Thyroid gland (tissue), 4 donors: ENCODE results near the gene MOB2. TPM values are rescaled to one million over a fixed set of nuclear protein-coding genes. Genes with fewer than 3 reads are reported as not detected.

Experiments used
- DNase-seq, 2 donors: peaks; one replicate each; pipeline ENCODE4 v3.0.0-alpha.2; 2019
- H3K27ac ChIP-seq, 3 donors: fragments of 200-600 bp; sonication (generic); 1 replicate in 2 of 3; 2 replicates in 1 of 3; pipeline ENCODE4 v1.5.1; 2016 to 2019; ENCODE audit warnings: mild to moderate bottlenecking in 1 of 3, moderate library complexity in 1 of 3
- H3K27me3 ChIP-seq: fragments of 200-600 bp; sonication (generic); one replicate; pipeline ENCODE4 v1.5.1; 2019
- H3K36me3 ChIP-seq, 2 donors: fragments of 200-600 bp; sonication (generic); one replicate each; pipeline ENCODE4 v1.5.1; 2016 to 2019
- H3K4me1 ChIP-seq, 2 donors: fragments of 200-600 bp; sonication (generic); one replicate each; pipeline ENCODE4 v1.5.1; 2017 to 2019
- H3K4me3 ChIP-seq, 3 donors: fragments of 200-600 bp; sonication (generic); replicated peaks in 1 of 3; 1 replicate in 2 of 3; 2 replicates in 1 of 3; pipeline ENCODE4 v1.5.1; 2016; ENCODE audit warnings: mild to moderate bottlenecking in 1 of 3
- H3K9me3 ChIP-seq: fragments of 200-600 bp; sonication (generic); one replicate; pipeline ENCODE4 v1.5.1; 2017
- POLR2A ChIP-seq, 2 donors: fragments of 450-650 bp; IDR thresholded peaks; one replicate each; pipeline ENCODE4 v1.6.1; 2017; ENCODE audit warnings: antibody characterized with exemption in 2 of 2, mild to moderate bottlenecking in 2 of 2, moderate library complexity in 1 of 2
- WGBS, 2 donors: methylation state at CpG; one replicate each; pipeline ENCODE4 v1.1.5; 2017; 5-methylcytosine and 5-hydroxymethylcytosine counted together
- intact Hi-C: fragments of 100-400 bp; cut with DNase I; formaldehyde crosslinking; loops from one replicate; pipeline ENCODE4 v1.15.1; 2023
- total RNA-seq, 4 donors: library from RNA; depleted of rRNA; stranded (reverse); fragments of >200 nt; gene quantifications; one replicate each; pipeline ENCODE4 v1.2.3, GENCODE V29; 2016
- TF ChIP-seq, protein P1 (sequence below), 6 experiments: fragments of 200-600 bp in 3 of 6; fragments of 450-650 bp in 3 of 6; sonication (generic) in 3 of 6; IDR thresholded peaks; one replicate each; pipeline ENCODE4 v1.5.1; 2016 to 2019; ENCODE audit warnings: antibody characterized with exemption in 6 of 6, mild to moderate bottlenecking in 2 of 6, inconsistent platforms in 1 of 6, moderate library complexity in 1 of 6

Gene MOB2
- total RNA-seq, 4 donors from 2014 or later, result 25.6 to 45.8 (median 30.1) TPM

- Histone ChIP-seq H3K27me3 (no peaks in the 10 kb centered on the region), H3K9me3 (no peaks in the 10 kb centered on the region), H3K36me3 (peaks cover 9 to 26% of the 10 kb centered on the region in 2 donors), H3K27ac (no peak overlapping the region), H3K4me3 (no peak overlapping the region), H3K4me1 (peaks cover 0 to 4% of the 10 kb centered on the region in 2 donors)
- intact Hi-C loops, result no loop called here
- TF ChIP-seq, protein P1, sequence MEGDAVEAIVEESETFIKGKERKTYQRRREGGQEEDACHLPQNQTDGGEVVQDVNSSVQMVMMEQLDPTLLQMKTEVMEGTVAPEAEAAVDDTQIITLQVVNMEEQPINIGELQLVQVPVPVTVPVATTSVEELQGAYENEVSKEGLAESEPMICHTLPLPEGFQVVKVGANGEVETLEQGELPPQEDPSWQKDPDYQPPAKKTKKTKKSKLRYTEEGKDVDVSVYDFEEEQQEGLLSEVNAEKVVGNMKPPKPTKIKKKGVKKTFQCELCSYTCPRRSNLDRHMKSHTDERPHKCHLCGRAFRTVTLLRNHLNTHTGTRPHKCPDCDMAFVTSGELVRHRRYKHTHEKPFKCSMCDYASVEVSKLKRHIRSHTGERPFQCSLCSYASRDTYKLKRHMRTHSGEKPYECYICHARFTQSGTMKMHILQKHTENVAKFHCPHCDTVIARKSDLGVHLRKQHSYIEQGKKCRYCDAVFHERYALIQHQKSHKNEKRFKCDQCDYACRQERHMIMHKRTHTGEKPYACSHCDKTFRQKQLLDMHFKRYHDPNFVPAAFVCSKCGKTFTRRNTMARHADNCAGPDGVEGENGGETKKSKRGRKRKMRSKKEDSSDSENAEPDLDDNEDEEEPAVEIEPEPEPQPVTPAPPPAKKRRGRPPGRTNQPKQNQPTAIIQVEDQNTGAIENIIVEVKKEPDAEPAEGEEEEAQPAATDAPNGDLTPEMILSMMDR (IDR thresholded peaks at IDR 0.05), result no peak
- 74 to 84% methylated on average over 17 of the region's 18 CpGs for WGBS, 2 donors
- no peak for DNase-seq
Measured at GRCh38 chr11:1468002-1468401, 18.6 kb downstream of the MOB2 start.

DNA sequence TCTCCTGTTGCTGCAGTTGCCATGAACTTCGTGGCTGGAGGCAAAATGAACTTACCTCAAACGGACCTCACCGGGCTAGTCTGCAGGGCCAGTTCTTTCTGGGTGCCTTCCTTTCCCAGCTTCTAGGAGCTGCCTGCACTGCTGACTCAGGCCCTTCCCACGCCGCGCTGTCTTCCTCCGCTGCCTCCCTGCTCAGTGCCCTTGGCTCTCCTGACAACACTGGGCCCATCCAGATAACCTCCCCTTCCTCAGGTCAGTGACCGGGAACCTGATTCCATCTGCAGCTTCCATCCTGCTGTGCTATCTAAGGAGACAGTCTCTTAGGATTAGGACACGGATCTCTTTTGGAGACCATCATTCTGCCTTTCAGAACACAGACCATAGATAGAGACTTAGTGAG, 19.3 kb downstream of the MOB2 start:
- Histone ChIP-seq H3K4me1 (peaks cover 0 to 4% of the 10 kb centered on the region in 2 donors), H3K9me3 (no peaks in the 10 kb centered on the region), H3K4me3 (no peak overlapping the region), H3K36me3 (peaks cover 9 to 23% of the 10 kb centered on the region in 2 donors), H3K27ac (no peak overlapping the region), H3K27me3 (no peaks in the 10 kb centered on the region)
- DNase-seq, result peak in 1 of 2 donors; percentile 10
- TF ChIP-seq POLR2A (IDR thresholded peaks at IDR 0.05), result no peak
- TF ChIP-seq, protein P1 (IDR thresholded peaks at IDR 0.05), result no peak
- 81 to 86% methylated on average over 9 of the region's 9 CpGs for WGBS, 2 donors
- intact Hi-C loops, result no loop called here

DNA sequence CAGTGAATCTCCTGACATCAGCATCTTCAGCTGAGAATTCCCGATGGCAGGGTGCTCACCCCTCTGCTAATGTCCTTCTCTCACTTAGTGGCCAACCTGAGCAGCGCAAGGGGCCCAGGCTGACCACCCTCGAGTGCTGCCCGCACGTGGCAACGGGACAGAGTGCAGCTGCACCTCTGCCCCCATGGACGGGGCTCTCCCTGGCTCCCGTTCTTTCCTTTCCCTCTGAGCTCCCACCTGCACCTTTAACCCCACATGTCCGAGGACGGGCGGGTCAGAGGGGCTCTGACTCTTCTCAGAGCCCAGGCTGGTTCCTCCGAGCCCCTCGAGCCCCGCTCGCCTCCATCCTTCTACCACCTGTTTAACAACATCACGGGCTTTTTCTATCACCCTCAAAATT, 19.8 kb downstream of the MOB2 start:
- no peaks in the 10 kb centered on the region for H3K27me3 ChIP-seq
- 92% methylated on average over 16 of the region's 16 CpGs for WGBS, 2 donors
- no peak overlapping the region for H3K4me3 ChIP-seq
- H3K27ac ChIP-seq, result no peak overlapping the region
- H3K36me3 ChIP-seq, result peaks cover 9 to 23% of the 10 kb centered on the region in 2 donors
- TF ChIP-seq, protein P1 (IDR thresholded peaks at IDR 0.05), result no peak
- no peak for TF ChIP-seq POLR2A (IDR thresholded peaks at IDR 0.05)
- no peaks in the 10 kb centered on the region for H3K9me3 ChIP-seq
- intact Hi-C loops, result no loop called here
- DNase-seq, result no peak
- peaks cover 0 to 4% of the 10 kb centered on the region in 2 donors for H3K4me1 ChIP-seq

GRCh38 chr11:1463056-1463455, 23.5 kb downstream of the MOB2 start:
- no peak for DNase-seq
- Histone ChIP-seq H3K4me3 (no peak overlapping the region), H3K4me1 (peaks cover 18 to 34% of the 10 kb centered on the region in 2 donors), H3K36me3 (no peaks in the 10 kb centered on the region), H3K9me3 (no peaks in the 10 kb centered on the region), H3K27ac (no peak overlapping the region), H3K27me3 (no peaks in the 10 kb centered on the region)
- 100% methylated on average over 2 to 16 of the region's 16 CpGs for WGBS, 2 donors
- intact Hi-C loops, result loop anchor here (5.0 kb wide), 1 partner anchor 39 kb away; no protein-coding TSS in a partner anchor
- no peak for TF ChIP-seq POLR2A (IDR thresholded peaks at IDR 0.05)
- TF ChIP-seq, protein P1 (IDR thresholded peaks at IDR 0.05), result no peak

DNA sequence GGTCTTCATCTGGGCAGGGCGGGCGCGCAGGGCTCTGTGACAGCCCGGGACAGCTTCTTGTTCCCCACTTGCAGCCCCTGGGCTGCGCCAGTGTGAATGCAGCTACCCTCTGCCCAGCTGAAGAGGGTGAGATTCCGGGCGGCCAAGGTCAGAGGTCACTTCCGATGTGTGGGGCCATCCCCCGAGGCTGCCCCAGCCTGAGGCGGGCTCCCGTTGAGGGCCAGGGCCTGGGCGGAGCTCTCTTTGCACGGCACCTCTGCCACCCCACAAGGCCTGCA, 23.9 kb downstream of the MOB2 start:
- intact Hi-C loops, result loop anchor here (5.0 kb wide), 1 partner anchor 40 kb away; no protein-coding TSS in a partner anchor
- no peak for TF ChIP-seq POLR2A (IDR thresholded peaks at IDR 0.05)
- TF ChIP-seq, protein P1 (IDR thresholded peaks at IDR 0.05), result no peak
- 87 to 100% methylated on average over 2 to 5 of the region's 13 CpGs for WGBS, 2 donors
- no peaks in the 10 kb centered on the region for H3K36me3 ChIP-seq
- H3K9me3 ChIP-seq, result no peaks in the 10 kb centered on the region
- H3K27ac ChIP-seq, result no peak overlapping the region
- no peak overlapping the region for H3K4me3 ChIP-seq
- no peaks in the 10 kb centered on the region for H3K27me3 ChIP-seq
- peaks cover 21 to 38% of the 10 kb centered on the region in 2 donors for H3K4me1 ChIP-seq
- no peak for DNase-seq
